ENCODE measurements around the gene RSPH3.

DNA sequence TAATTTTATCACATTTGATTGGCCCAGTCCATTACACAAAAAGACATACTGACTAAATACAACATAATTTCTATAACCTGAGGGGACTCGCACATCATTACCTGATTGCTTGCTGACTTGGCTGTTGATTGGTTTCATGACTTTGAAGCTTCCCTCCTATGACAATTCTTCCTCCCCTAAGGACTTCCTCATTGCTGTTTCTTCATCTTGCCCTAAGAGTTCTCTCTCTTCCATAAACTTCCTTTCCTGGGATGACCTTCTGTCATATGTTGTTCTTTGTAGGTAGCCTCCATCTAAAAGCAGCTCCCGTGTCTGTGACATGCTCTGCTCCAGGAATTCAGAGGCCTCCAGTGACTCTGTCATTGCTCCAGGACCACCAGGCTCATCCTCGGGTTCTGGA is 22.6 kb downstream of the RSPH3 start:
- TF ChIP-seq, protein P1, sequence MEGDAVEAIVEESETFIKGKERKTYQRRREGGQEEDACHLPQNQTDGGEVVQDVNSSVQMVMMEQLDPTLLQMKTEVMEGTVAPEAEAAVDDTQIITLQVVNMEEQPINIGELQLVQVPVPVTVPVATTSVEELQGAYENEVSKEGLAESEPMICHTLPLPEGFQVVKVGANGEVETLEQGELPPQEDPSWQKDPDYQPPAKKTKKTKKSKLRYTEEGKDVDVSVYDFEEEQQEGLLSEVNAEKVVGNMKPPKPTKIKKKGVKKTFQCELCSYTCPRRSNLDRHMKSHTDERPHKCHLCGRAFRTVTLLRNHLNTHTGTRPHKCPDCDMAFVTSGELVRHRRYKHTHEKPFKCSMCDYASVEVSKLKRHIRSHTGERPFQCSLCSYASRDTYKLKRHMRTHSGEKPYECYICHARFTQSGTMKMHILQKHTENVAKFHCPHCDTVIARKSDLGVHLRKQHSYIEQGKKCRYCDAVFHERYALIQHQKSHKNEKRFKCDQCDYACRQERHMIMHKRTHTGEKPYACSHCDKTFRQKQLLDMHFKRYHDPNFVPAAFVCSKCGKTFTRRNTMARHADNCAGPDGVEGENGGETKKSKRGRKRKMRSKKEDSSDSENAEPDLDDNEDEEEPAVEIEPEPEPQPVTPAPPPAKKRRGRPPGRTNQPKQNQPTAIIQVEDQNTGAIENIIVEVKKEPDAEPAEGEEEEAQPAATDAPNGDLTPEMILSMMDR (IDR thresholded peaks at IDR 0.05) = no peak
- no peak for TF ChIP-seq POLR2A (IDR thresholded peaks at IDR 0.05)

Measured in lower leg skin (tissue), 3 donors.